Measurements from ENCODE around the gene FMNL2.

DNA sequence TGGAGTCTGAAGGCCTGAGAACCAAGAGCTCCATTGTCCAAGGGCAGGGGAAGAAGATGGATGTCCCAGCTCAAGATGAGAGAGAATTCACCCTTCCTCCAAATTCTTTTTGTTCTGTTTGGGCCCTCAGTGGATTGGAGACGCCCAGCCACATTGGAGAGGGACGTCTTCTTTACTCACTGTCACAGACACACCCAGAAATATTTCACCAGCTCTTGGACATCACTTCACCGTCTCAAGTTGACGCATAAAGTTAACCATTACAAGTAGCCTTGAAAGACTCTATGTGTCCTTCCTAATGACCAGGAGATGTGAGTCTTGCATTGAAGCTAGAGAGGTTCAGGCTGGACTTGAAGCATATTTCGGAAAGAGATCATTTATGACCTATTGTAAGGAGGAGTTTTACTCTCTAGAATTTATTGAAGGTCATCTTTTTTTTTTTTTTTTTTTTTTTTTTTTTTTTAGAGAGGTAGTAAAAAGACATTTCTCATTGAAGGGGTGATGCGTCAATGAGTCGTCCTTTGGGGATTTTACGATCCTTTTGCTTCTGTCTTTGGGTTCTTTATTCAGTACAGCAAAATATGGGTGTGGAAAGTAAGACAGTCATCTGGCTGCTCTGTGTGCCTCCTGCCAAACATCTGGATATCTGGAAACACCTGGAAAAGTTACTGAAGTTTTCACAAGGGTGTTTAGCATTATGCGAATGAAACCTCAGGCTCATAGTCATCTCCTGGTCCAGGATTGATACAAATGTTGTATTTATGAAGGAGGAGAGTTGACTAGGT, 264.2 kb downstream of the FMNL2 start:
- no peak for TF ChIP-seq EZH2 (IDR thresholded peaks at IDR 0.05)
- TF ChIP-seq FOSL1 (IDR thresholded peaks at IDR 0.05; ENCODE audit: low read depth), result peak; percentile 17; the same call in 1 of the 2 replicates
- TF ChIP-seq POLR2AphosphoS5 (IDR thresholded peaks at IDR 0.05; ENCODE audit: low read depth, low read length), result no peak
- TF ChIP-seq, protein P1, sequence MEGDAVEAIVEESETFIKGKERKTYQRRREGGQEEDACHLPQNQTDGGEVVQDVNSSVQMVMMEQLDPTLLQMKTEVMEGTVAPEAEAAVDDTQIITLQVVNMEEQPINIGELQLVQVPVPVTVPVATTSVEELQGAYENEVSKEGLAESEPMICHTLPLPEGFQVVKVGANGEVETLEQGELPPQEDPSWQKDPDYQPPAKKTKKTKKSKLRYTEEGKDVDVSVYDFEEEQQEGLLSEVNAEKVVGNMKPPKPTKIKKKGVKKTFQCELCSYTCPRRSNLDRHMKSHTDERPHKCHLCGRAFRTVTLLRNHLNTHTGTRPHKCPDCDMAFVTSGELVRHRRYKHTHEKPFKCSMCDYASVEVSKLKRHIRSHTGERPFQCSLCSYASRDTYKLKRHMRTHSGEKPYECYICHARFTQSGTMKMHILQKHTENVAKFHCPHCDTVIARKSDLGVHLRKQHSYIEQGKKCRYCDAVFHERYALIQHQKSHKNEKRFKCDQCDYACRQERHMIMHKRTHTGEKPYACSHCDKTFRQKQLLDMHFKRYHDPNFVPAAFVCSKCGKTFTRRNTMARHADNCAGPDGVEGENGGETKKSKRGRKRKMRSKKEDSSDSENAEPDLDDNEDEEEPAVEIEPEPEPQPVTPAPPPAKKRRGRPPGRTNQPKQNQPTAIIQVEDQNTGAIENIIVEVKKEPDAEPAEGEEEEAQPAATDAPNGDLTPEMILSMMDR (IDR thresholded peaks at IDR 0.05 in 2 of 3, conservative IDR thresholded peaks at IDR 0.05 in 1 of 3; ENCODE audit: borderline replicate concordance in 1 of 3, insufficient read depth in 1 of 3, low read depth in 2 of 3, low read length in 2 of 3), result no peak
- no peak for TF ChIP-seq EZH2phosphoT487 (IDR thresholded peaks at IDR 0.05; ENCODE audit: borderline replicate concordance)
- TF ChIP-seq, protein P2, sequence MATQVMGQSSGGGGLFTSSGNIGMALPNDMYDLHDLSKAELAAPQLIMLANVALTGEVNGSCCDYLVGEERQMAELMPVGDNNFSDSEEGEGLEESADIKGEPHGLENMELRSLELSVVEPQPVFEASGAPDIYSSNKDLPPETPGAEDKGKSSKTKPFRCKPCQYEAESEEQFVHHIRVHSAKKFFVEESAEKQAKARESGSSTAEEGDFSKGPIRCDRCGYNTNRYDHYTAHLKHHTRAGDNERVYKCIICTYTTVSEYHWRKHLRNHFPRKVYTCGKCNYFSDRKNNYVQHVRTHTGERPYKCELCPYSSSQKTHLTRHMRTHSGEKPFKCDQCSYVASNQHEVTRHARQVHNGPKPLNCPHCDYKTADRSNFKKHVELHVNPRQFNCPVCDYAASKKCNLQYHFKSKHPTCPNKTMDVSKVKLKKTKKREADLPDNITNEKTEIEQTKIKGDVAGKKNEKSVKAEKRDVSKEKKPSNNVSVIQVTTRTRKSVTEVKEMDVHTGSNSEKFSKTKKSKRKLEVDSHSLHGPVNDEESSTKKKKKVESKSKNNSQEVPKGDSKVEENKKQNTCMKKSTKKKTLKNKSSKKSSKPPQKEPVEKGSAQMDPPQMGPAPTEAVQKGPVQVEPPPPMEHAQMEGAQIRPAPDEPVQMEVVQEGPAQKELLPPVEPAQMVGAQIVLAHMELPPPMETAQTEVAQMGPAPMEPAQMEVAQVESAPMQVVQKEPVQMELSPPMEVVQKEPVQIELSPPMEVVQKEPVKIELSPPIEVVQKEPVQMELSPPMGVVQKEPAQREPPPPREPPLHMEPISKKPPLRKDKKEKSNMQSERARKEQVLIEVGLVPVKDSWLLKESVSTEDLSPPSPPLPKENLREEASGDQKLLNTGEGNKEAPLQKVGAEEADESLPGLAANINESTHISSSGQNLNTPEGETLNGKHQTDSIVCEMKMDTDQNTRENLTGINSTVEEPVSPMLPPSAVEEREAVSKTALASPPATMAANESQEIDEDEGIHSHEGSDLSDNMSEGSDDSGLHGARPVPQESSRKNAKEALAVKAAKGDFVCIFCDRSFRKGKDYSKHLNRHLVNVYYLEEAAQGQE (IDR thresholded peaks at IDR 0.05; ENCODE audit: low read depth), result no peak
- no peak for TF ChIP-seq POLR2A (IDR thresholded peaks at IDR 0.05; ENCODE audit: borderline replicate concordance, extremely low read depth, insufficient read depth, insufficient read length)
- TF ChIP-seq, protein P3, sequence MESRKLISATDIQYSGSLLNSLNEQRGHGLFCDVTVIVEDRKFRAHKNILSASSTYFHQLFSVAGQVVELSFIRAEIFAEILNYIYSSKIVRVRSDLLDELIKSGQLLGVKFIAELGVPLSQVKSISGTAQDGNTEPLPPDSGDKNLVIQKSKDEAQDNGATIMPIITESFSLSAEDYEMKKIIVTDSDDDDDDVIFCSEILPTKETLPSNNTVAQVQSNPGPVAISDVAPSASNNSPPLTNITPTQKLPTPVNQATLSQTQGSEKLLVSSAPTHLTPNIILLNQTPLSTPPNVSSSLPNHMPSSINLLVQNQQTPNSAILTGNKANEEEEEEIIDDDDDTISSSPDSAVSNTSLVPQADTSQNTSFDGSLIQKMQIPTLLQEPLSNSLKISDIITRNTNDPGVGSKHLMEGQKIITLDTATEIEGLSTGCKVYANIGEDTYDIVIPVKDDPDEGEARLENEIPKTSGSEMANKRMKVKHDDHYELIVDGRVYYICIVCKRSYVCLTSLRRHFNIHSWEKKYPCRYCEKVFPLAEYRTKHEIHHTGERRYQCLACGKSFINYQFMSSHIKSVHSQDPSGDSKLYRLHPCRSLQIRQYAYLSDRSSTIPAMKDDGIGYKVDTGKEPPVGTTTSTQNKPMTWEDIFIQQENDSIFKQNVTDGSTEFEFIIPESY (IDR thresholded peaks at IDR 0.05; ENCODE audit: extremely low read depth, insufficient replicate concordance, low read length), result no peak
- no peak for TF ChIP-seq SIN3A (IDR thresholded peaks at IDR 0.05; ENCODE audit: low read depth)
- no peak for TF ChIP-seq RAD21 (IDR thresholded peaks at IDR 0.05; ENCODE audit: low read depth)

Measured in HCT116 (cell line).